AG09309 (cell line): ENCODE results near the gene PPM1H.

Experiments
- DNase-seq: peaks from one replicate; pipeline ENCODE4 v3.0.0-alpha.2; 2010; ENCODE audit warnings: low read depth
- H3K4me3 ChIP-seq: 2 replicates; pipeline ENCODE4 v1.5.1; 2011; ENCODE audit warnings: mild to moderate bottlenecking, low read depth, low read length, moderate library complexity; ENCODE audit not compliant: control insufficient read depth
- CTCF ChIP-seq: IDR thresholded peaks from 2 replicates; pipeline ENCODE4 v1.5.1; 2011; ENCODE audit warnings: mild to moderate bottlenecking, low read depth, low read length, inconsistent platforms; ENCODE audit not compliant: insufficient read depth, control insufficient read depth; ENCODE audit errors: missing control alignments

The PPM1H gene

GRCh38 chr12:62960324-62960723 is 25.4 kb upstream of the PPM1H start:
- H3K4me3 ChIP-seq = no peak overlapping the region
- no peak for DNase-seq
- no peak for TF ChIP-seq CTCF

- no peak for DNase-seq
- no peak overlapping the region for H3K4me3 ChIP-seq
- TF ChIP-seq CTCF = no peak
These were observed 24.8 kb upstream of the PPM1H start for GRCh38 chr12:62959745-62960144.

GRCh38 chr12:62957233-62957953 is 22.4 kb upstream of the PPM1H start:
- TF ChIP-seq CTCF = no peak
- H3K4me3 ChIP-seq = no peak overlapping the region
- DNase-seq = no peak

GRCh38 chr12:62955678-62956077 is 20.7 kb upstream of the PPM1H start:
- no peak for TF ChIP-seq CTCF
- DNase-seq = no peak
- H3K4me3 ChIP-seq = no peak overlapping the region

- no peak for TF ChIP-seq CTCF
- H3K4me3 ChIP-seq = no peak overlapping the region
- no peak for DNase-seq
These were observed 15.4 kb upstream of the PPM1H start for GRCh38 chr12:62950317-62950716.

- DNase-seq = no peak
- TF ChIP-seq CTCF = no peak
- H3K4me3 ChIP-seq = no peak overlapping the region
These were observed 13.2 kb upstream of the PPM1H start for GRCh38 chr12:62948123-62948522.
